Lower lobe of right lung (tissue), 2 donors: ENCODE measurements around the gene RTN4IP1. TPM values are rescaled to one million over a fixed set of nuclear protein-coding genes. Genes with fewer than 3 reads are reported as not detected.

Experiments
- ATAC-seq, 2 donors: fragments of 200-7000 bp; cut with Tn5 transposase; one replicate each; pipeline ENCODE4 v1.9.1; 2020 to 2022; ENCODE audit warnings: mild to moderate bottlenecking in 2 of 2, moderate library complexity in 2 of 2
- DNase-seq: peaks from one replicate; pipeline ENCODE4 v3.0.0-alpha.2; 2020
- H3K27ac ChIP-seq: fragments of 200-600 bp; one replicate; pipeline ENCODE4 v1.8.0; 2022
- H3K27me3 ChIP-seq: fragments of 200-600 bp; one replicate; pipeline ENCODE4 v1.8.0; 2022; ENCODE audit warnings: low read depth
- H3K36me3 ChIP-seq: fragments of 200-600 bp; one replicate; pipeline ENCODE4 v1.8.0; 2022; ENCODE audit warnings: mild to moderate bottlenecking
- H3K4me1 ChIP-seq: fragments of 200-600 bp; one replicate; pipeline ENCODE4 v1.8.0; 2022
- H3K4me3 ChIP-seq: fragments of 200-600 bp; one replicate; pipeline ENCODE4 v1.8.0; 2022; ENCODE audit warnings: mild to moderate bottlenecking
- H3K9me3 ChIP-seq: fragments of 200-600 bp; one replicate; pipeline ENCODE4 v1.8.0; 2022
- intact Hi-C: fragments of 100-400 bp; cut with DNase I; formaldehyde crosslinking; loops from one replicate; pipeline ENCODE4 v1.11.0; 2022
- total RNA-seq: library from RNA; stranded (reverse); fragmentation: NEBNext Ultra II Directional; extraction: Animal tissue kit (Norgen Biotek cat#: 25700); gene quantifications from one replicate; pipeline ENCODE4 v1.2.1, GENCODE V29; 2021
- TF ChIP-seq, protein P1 (sequence below): fragments of 200-600 bp; IDR thresholded peaks from one replicate; pipeline ENCODE4 v1.8.0; 2022; ENCODE audit warnings: antibody characterized with exemption, mild to moderate bottlenecking
- donor health status: DM: no; HTN: yes; CAD: no; lungs with severe emphysema.

Gene RTN4IP1
- total RNA-seq, 1 donor from 2014 or later: 4.1 TPM

DNA sequence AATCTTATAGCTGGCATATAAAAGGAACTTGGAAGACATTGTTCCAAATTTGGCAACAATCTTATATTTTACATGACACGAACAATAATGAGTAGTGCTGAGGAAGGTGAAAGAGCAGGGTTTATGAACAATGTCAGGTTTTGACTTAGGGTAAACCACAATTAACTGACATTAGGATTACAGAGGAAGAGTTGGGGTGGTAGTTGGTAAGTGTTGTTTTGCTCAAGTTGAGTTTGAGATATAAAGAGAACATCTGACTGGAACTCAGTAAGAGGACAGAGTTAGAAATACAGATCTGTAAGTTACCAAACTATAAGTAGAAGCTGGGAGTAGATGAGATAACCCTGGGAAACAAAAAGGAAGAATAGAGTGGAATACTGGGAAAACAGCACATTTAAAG lies 15.1 kb downstream of the RTN4IP1 start:
- Histone ChIP-seq H3K27ac (no peak overlapping the region), H3K9me3 (no peaks in the 10 kb centered on the region), H3K27me3 (no peaks in the 10 kb centered on the region), H3K4me1 (no peaks in the 10 kb centered on the region), H3K36me3 (peaks cover 13% of the 10 kb centered on the region), H3K4me3 (no peak overlapping the region)
- ATAC-seq (no peak), DNase-seq (no peak)
- TF ChIP-seq, protein P1, sequence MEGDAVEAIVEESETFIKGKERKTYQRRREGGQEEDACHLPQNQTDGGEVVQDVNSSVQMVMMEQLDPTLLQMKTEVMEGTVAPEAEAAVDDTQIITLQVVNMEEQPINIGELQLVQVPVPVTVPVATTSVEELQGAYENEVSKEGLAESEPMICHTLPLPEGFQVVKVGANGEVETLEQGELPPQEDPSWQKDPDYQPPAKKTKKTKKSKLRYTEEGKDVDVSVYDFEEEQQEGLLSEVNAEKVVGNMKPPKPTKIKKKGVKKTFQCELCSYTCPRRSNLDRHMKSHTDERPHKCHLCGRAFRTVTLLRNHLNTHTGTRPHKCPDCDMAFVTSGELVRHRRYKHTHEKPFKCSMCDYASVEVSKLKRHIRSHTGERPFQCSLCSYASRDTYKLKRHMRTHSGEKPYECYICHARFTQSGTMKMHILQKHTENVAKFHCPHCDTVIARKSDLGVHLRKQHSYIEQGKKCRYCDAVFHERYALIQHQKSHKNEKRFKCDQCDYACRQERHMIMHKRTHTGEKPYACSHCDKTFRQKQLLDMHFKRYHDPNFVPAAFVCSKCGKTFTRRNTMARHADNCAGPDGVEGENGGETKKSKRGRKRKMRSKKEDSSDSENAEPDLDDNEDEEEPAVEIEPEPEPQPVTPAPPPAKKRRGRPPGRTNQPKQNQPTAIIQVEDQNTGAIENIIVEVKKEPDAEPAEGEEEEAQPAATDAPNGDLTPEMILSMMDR: no peak
- intact Hi-C loops: no loop called here

GRCh38 chr6:106613590-106613989 lies 15.7 kb downstream of the RTN4IP1 start:
- peaks cover 10% of the 10 kb centered on the region for H3K36me3 ChIP-seq
- no peak overlapping the region for H3K4me3 ChIP-seq
- H3K4me1 ChIP-seq: no peaks in the 10 kb centered on the region
- no peaks in the 10 kb centered on the region for H3K9me3 ChIP-seq
- ATAC-seq (no peak), DNase-seq (no peak)
- TF ChIP-seq, protein P1: no peak
- no peak overlapping the region for H3K27ac ChIP-seq
- intact Hi-C loops: no loop called here
- H3K27me3 ChIP-seq: no peaks in the 10 kb centered on the region

GRCh38 chr6:106612671-106613416 lies 16.5 kb downstream of the RTN4IP1 start:
- Histone ChIP-seq H3K27ac (no peak overlapping the region), H3K9me3 (no peaks in the 10 kb centered on the region), H3K4me1 (no peaks in the 10 kb centered on the region), H3K4me3 (no peak overlapping the region), H3K36me3 (peaks cover 5% of the 10 kb centered on the region), H3K27me3 (no peaks in the 10 kb centered on the region)
- DNase-seq (no peak), ATAC-seq (no peak)
- TF ChIP-seq, protein P1: no peak
- intact Hi-C loops: no loop called here

GRCh38 chr6:106611030-106611429 lies 18.3 kb downstream of the RTN4IP1 start:
- intact Hi-C loops: no loop called here
- DNase-seq (no peak), ATAC-seq (no peak)
- H3K27ac ChIP-seq: no peak overlapping the region
- H3K27me3 ChIP-seq: no peaks in the 10 kb centered on the region
- TF ChIP-seq, protein P1: no peak
- no peak overlapping the region for H3K4me3 ChIP-seq
- no peaks in the 10 kb centered on the region for H3K9me3 ChIP-seq
- peaks cover 5% of the 10 kb centered on the region for H3K36me3 ChIP-seq
- H3K4me1 ChIP-seq: no peaks in the 10 kb centered on the region

DNA sequence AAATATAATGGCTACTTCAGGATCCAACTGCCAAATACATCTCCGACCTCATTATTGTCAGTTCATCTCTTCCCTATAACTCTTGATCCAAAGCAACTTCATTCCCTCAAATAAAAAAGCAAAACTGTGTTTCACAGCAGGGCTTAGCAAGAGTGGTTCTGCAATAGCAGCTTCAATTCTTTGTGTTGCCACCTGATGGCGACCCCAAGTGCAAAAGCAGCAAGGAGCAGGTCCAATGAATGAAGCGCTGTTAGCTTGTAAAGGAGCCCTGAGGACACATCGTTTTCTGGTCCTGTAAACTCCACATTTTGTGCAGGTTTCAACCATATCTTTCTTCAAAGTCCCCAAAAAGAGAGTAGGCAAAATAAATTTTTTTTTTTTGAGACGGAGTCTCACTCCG lies 19.6 kb downstream of the RTN4IP1 start:
- DNase-seq (no peak), ATAC-seq (no peak)
- Histone ChIP-seq H3K27me3 (no peaks in the 10 kb centered on the region), H3K4me1 (no peaks in the 10 kb centered on the region), H3K9me3 (no peaks in the 10 kb centered on the region), H3K4me3 (no peak overlapping the region), H3K36me3 (peaks cover 5% of the 10 kb centered on the region), H3K27ac (no peak overlapping the region)
- TF ChIP-seq, protein P1: no peak
- intact Hi-C loops: no loop called here
